ENCODE results near the gene FPGT. TPM values are rescaled to one million over a fixed set of nuclear protein-coding genes. Genes with fewer than 3 reads are reported as not detected.
"Not testable (repeated sequence)": the region's sequence is repeated elsewhere in the genome, so short reads cannot be mapped to it uniquely, and the experiment has no call there.

The FPGT gene
- total RNA-seq, 1 experiment from 2014 or later: 12.9 TPM

GRCh38 chr1:74236440-74236839 lies 38.4 kb downstream of the FPGT start:
- Histone ChIP-seq H3K9me3 (replicated peaks) (no peaks in the 10 kb centered on the region), H3K27me3 (no peaks in the 10 kb centered on the region), H3K27ac (no peak overlapping the region), H3K4me3 (no peak overlapping the region), H3K4me1 (no peaks in the 10 kb centered on the region), H3K36me3 (no peaks in the 10 kb centered on the region)
- no peak for DNase-seq

GRCh38 chr1:74237035-74237434 lies 39.0 kb downstream of the FPGT start:
- no peak overlapping the region for H3K4me3 ChIP-seq
- H3K36me3 ChIP-seq: no peaks in the 10 kb centered on the region
- DNase-seq: no peak
- H3K27me3 ChIP-seq: no peaks in the 10 kb centered on the region
- H3K9me3 ChIP-seq (replicated peaks): no peaks in the 10 kb centered on the region
- H3K27ac ChIP-seq: no peak overlapping the region
- H3K4me1 ChIP-seq: no peaks in the 10 kb centered on the region

- no peaks in the 10 kb centered on the region for H3K36me3 ChIP-seq
- no peaks in the 10 kb centered on the region for H3K27me3 ChIP-seq
- no peaks in the 10 kb centered on the region for H3K4me1 ChIP-seq
- DNase-seq: no peak
- no peak overlapping the region for H3K27ac ChIP-seq
- no peak overlapping the region for H3K4me3 ChIP-seq
- H3K9me3 ChIP-seq (replicated peaks): no peaks in the 10 kb centered on the region
Observed at GRCh38 chr1:74237787-74238186, 39.7 kb downstream of the FPGT start.

GRCh38 chr1:74245168-74245772 lies 47.2 kb downstream of the FPGT start:
- no peaks in the 10 kb centered on the region for H3K27me3 ChIP-seq
- H3K4me1 ChIP-seq: no peaks in the 10 kb centered on the region
- no peak overlapping the region for H3K27ac ChIP-seq
- no peak overlapping the region for H3K4me3 ChIP-seq
- no peak for DNase-seq
- H3K9me3 ChIP-seq (replicated peaks): no peaks in the 10 kb centered on the region
- H3K36me3 ChIP-seq: no peaks in the 10 kb centered on the region

GRCh38 chr1:74246315-74246714 lies 48.3 kb downstream of the FPGT start:
- no peak for DNase-seq
- no peaks in the 10 kb centered on the region for H3K36me3 ChIP-seq
- no peak overlapping the region for H3K4me3 ChIP-seq
- no peak overlapping the region for H3K27ac ChIP-seq
- H3K4me1 ChIP-seq: no peaks in the 10 kb centered on the region
- no peaks in the 10 kb centered on the region for H3K9me3 ChIP-seq (replicated peaks)
- H3K27me3 ChIP-seq: no peaks in the 10 kb centered on the region

- no peak for DNase-seq
- no peak overlapping the region for H3K27ac ChIP-seq
- no peaks in the 10 kb centered on the region for H3K4me1 ChIP-seq
- H3K36me3 ChIP-seq: no peaks in the 10 kb centered on the region
- no peak overlapping the region for H3K4me3 ChIP-seq
- H3K27me3 ChIP-seq: no peaks in the 10 kb centered on the region
- H3K9me3 ChIP-seq (replicated peaks): no peaks in the 10 kb centered on the region
Observed at GRCh38 chr1:74247881-74248528, 50.0 kb downstream of the FPGT start.

- not testable (repeated sequence) for H3K36me3 ChIP-seq; H3K27me3 ChIP-seq; H3K27ac ChIP-seq; H3K4me1 ChIP-seq; DNase-seq; H3K4me3 ChIP-seq; H3K9me3 ChIP-seq (replicated peaks)
Observed at GRCh38 chr1:74253243-74253824, 55.3 kb downstream of the FPGT start.

Other genes with a start within 250 kb of the FPGT start
- 0.81 and 0.99 TPM in 2 replicates for gene LRRIQ3, start 66 bp upstream of the FPGT start, total RNA-seq (2014; rRNA removed; shearing (Covaris generic))
- not detected in 2 replicates for gene TNNI3K, start 37.1 kb downstream of the FPGT start, total RNA-seq (2014; rRNA removed; shearing (Covaris generic))